Fibroblast of skin of right biceps (primary cell): ENCODE measurements around the gene DIDO1.

Experiments
- DNase-seq: peaks from one replicate; pipeline ENCODE4 v3.0.0-alpha.2; 2013

DIDO1 gene

DNA sequence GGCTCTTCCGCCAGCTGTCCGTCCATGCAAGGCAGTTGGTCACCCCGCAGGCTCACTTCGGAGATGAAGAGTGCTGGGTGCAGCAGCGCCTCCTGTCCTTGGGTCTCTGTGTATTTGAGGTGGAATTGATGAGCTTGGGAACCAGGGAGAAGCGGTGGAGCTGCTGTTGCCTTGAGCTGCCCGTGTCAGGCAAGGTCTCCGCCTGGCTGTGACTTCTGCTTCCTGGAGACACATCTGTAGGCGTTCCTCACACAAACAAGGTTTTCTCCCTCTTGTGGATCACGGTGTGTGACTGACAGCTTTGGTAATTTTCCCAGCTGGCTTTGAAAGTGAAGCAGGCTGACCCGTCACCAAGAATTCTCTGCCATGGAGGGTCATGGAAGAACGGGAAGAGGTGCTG is 23.7 kb upstream of the DIDO1 start:
- DNase-seq = no peak

DNA sequence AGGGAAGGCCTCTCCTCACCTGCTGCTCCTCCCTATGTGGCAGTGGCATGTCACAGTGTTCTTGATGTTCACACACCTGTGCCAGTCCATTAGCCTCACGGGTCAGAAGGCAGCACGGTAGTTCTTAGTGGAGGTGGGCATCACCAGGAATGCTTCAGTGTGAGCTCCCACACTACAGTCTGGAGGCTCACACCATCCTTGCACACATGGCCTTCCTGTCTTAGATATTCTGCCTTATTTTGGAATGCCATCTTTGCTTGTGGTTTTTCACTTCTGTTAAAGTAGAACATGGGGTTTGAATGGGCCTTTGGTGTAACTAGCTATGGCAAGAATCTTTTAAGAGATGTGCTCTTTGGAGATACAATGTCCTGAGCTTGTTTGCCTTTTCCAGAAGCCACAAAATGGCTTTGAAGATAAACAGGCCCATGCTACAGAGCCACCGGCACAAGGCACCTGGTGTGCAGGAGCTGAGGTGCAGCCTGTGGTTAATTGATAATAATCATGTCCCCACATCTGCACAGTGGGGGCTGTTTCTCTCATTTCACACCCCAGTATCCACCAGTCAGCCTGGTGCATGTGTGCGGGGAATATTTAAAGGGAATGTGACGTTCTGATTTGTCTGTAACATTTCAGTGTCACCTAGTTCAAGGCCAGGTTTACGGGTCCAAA is 23.0 kb upstream of the DIDO1 start:
- DNase-seq = no peak

DNA sequence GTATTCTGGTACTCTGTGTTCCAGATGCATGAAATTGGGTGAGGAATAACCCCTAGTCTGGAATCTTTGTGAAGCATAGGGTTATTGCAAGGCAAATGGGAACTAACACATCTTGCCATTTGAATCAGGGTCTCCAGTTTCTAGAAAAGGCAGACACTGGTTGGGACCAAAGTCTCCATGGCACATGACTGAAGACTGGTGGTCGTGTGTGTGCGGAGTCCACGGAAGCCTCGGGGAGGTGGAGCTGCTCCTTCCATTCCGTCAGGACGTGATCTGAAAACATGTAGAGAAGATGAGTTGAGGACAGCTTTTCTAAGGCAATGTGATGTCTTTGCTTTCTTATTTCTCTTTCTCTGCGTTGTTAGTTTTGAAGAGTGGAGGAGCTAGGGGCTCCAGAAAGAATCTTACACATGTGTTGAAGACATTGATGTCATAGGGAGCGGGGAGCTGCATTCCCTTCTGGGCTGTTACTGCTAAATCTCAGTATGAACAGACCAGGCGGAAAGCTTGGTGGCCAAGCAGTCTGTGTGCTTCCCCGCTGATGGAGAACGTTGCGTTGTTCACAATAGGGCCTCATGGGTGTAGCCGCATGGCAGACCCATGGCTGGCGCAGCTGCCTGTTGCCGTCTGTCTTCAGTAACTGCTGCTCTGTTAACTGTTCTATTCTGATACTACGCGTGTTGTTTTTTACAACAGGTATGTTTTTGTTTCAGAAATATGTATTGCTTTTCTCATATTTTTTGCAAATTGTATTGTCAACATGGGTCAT is 21.4 kb upstream of the DIDO1 start:
- no peak for DNase-seq

DNA sequence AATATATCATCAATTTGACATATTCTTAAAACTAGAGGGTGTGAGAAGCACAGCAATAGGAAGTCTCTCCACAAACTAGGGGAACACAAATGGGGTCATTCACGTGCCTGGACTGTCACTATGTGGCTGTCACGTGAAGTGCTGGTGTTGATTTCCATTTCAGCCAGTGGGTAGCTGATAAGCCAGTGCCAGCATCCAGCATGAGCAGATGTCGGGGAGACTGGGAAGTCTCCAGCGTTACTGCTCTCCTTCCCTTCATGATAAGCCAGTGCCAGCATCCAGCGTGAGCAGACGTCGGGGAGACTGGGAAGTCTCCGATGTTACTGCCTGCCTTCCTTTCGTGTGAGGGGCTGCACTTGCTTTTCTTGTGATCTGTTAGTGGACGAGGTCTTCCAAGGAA is 20.6 kb upstream of the DIDO1 start:
- no peak for DNase-seq

DNA sequence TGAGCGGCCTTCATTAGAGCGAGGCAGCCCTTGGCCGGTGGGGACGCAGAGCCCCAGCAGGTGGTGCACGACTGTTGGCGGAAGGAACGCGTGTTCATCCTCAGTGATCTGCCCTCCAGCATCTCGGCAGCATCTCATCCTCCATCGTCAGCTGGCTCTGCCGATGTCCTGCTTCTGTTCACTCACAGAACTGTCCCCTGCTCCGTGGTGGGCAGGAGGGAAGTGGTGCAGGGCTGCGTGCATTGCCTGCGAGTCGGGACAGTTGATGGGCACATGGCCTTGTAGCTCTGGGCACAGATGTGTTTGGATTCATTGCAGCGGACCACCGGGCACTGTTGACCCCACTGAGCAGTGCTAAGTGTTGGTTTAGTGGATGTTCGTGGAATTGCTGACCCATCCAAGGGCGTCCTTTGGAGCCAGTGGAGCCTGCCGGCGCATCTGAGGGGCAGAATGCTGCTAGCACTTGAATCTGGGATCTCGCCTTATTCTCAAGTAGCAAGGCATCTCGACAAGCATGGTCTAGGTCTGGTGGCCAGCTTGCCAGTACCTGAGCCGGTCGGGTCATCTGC is 19.6 kb upstream of the DIDO1 start:
- DNase-seq = no peak

DNA sequence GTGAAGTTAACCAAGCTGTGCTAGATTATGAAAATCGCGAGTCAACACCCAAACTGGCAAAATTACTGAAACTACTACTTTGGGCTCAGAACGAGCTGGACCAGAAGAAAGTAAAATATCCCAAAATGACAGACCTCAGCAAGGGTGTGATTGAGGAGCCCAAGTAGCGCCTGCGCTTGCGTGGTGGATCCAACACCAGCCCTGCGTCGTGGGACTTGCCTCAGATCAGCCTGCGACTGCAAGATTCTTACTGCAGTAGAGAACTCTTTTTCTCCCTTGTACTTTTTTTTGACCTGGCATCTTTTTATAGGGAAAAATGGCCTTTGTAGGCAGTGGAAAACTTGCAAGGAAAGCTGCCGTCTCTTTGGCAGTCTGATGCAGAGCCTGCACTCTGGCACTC is 18.4 kb upstream of the DIDO1 start:
- DNase-seq = no peak

DNA sequence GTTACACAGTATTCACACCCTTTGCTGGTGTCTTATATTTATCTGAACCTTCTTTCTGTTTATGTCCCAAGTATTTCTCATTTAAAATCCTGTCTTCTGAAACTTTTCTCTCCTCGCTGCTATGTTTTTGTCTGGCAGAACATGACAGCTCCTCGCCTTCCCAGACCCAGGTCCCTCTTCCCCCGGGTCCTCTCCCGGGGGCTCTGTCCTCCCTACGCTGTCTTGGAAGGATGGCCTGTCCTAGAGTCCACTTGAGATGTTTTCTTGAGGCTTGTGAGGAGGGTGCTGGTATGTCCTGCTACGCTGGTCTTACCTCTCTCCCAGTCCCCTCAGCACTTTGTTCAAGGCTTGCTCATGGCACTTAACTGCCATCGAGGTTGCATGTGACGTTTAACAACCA is 17.9 kb upstream of the DIDO1 start:
- no peak for DNase-seq

DNA sequence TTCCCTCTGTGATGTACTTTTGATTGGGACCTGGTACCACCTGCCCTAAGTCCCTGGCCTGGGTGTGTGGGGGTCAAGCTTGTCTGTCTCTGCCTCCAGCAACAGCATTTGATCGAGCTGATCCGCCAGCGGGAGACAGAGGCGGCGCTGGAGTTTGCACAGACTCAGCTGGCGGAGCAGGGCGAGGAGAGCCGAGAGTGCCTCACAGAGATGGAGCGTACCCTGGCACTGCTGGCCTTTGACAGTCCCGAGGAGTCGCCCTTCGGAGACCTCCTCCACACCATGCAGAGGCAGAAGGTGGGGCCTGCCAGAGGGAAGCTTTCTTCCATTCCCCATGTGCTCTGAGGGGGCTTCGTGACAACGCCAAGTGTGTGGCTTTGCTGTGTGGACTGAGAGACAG is 17.1 kb upstream of the DIDO1 start:
- DNase-seq = no peak

DNA sequence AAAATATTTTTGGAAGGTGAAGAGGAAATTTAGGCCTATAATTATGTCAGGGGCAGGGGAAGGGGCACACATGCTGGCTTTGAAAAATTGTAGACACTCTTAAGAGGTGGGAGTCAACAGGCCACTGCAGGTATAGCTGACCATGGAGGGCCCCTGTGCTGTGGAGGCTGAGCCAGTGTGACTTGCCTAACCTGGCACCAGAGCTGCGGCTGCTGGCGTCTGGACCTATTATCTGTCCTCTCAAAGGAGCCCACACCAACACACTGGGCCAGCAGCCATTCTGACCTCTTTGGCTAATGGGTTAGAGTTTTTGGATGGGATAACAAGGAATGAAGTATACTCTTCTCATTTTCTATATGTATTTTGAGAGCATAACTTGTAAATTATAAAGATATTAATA is 16.2 kb upstream of the DIDO1 start:
- DNase-seq = no peak

DNA sequence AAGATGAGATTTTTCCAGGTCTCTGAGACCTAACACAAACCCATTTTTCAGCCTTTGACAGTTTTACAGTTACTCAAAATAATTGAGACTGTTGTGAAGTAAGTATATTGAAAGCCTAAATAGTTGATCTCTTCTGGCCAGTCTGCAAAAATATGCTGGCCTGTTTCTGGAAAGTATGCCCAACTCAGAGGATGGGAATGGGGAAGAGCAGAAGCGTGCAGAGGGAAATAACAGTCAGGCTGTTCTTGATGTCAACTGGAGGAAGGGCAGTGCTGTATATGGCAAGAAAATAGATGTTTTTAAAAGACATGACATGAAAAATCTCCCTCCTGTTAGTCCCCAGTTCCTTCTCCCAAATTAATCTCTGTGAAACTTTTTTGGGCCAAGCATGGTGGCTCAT is 15.5 kb upstream of the DIDO1 start:
- no peak for DNase-seq

DNA sequence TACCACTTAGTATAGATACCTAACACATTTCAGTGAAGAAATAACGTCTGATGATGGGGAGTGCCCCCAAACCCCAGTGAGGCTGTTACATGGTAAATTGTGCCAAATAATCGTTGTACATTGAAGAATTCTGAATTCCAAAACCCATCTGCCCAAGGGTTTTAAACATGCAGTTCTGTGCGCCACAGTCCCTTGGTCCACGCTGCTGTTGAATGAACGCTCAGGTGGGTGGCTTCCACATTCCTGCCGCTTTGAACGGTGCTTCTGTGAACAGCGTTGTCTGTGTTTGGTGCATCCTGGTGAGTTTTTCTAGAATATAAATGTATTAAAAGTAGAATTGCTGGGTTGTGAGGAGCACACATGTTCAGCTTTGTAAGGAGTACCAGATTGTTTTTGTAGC is 14.6 kb upstream of the DIDO1 start:
- DNase-seq = no peak

DNA sequence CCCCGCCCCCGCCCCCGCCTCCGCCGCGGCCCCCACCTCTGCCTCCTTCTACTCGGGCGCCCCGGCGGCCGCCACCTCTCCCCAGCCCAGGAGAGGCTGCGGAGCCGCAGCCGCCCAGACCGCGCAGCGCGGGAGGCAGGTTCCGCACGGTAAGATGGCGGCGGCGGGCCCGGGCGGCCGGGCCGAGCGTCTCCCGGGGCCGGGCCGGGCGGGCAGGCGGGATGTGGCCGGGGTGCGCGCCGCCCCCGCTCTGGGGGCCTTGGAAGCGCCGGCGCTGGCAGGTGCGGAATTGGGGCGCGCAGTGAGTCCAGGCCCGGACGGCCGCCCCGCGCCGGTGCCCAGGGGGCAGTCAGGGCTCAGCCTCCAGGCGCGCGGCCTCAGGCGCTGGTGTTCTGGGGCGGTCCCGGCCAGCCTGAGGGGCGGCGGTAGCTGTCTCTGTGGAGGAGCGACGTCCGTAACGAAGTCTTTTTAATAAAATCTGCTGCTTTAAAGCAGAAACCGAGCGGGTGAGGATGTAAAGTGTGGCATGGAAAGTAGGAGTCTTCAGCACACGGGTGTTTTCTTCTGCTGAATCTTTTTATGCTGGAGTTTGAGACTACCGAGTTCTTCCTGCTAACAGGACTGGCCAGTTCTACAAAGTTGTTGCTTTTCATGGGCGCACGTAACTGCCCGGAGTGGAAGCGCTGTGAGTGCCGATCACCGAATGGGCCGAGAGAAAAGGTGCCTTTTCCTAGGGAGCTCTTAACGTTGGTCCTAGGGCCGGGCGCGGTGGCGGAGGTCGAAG is 12.0 kb upstream of the DIDO1 start, which contains the start of gene GID8:
Gene GID8 (plus strand): TSS at position 43 of the 784 bp plus-strand sequence. CDS start 3,356 bp downstream, outside the sequence.
- peak; percentile 37 for DNase-seq

DNA sequence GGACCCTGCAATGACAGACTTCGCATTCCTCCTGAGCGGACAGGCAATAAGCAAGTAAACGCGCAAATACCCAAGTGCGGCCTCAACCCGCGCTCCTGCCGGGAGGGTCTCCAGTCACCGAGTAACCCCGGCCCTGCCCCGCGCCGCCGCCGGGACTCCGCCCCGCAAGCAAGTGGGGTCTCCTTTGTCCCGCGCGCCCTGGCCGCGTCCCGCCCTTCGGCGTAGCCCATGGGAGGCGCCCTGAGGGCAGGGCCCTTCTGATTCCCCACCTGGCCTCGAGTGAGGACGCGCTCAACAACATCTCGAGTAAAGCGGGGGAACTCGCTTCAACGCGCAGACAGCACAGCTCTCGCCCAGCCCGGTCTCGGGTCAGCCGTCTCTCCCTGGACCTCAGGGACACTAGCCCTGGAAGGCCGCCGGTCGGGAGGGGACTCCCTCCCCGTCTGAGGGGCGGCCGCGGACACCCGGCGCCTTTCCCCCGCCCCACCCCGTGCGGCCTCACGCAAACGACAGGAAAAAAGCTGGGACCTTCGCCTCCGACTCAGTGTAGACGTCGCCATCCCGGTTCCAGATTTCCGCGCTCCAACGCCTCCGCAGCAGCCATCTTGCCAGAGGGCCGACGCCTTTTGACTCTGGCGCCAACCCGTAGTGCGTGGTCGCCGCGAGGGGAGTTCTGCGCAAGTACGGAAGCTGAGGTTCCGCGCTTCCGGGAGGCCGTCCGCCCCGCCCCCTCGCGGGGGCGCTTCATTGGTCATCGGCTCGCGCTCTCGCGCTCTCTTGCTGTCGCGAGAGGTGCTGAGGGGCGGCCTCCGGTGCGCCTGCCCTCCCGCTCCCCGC is 11.2 kb upstream of the DIDO1 start:
- peak; percentile 96 for DNase-seq

DNA sequence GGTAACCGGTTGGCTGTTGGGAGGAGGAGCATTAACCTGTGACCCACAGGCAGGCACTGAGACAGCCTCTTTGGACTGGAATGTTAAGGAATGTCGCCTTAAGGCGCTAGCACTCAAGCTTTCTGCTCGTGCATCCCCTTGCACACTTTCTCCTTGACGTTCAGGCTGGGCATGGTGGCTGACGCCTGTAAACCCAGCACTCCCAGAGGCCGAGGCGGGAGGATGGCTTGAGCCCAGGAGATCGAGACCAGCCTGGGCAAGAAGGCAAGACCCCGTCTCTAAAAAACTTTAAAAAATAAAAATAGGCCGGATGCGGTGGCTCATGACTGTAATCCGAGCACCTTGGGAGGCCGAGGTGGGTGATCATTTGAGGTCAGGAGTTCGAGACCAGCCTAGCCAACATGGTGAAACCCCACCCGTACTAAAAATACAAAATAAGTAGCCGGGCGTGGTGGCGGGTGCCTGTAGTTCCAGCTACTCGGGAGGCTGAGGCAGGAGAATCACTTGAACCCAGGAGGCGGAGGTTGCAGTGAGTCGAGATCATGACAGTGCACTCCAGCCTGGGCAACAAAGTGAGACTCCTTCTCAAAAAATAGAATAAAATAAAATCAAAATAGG is 9.8 kb upstream of the DIDO1 start:
- no peak for DNase-seq

DNA sequence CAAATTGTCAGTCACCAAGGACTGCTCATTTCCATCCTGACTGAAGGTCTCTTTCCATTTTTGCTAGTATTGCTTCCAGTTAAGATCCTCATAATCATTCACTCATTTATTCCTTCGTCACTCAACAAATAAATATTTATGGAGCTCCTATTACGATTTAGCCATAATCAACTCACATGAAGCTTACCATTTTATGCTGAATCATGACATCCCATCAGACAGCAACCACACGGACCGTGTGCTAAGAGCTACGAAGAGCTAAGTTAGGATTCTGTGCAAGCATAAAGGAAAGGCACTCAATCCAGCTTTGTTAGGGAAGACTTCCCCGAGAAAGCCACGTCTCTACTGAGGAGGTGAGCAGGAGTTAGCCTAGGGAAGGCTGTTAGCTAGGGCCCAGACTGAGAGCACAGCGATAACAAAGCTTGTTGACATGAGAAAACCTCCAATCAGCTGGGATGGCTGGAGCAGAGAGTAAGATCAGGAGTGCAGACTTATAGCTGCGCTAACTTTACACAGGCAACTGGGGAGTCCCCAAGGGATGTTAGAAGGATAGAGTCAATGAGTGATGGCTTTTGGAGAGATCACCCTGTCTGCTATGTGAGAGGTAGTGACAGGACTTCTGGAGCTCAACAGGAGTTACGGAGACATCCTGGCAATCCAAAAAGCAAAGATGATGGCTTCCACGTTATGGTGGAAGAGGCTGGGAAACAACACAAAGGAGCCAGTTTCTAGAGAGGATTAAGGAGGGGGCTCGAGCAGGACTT is 9.1 kb upstream of the DIDO1 start:
- no peak for DNase-seq

DNA sequence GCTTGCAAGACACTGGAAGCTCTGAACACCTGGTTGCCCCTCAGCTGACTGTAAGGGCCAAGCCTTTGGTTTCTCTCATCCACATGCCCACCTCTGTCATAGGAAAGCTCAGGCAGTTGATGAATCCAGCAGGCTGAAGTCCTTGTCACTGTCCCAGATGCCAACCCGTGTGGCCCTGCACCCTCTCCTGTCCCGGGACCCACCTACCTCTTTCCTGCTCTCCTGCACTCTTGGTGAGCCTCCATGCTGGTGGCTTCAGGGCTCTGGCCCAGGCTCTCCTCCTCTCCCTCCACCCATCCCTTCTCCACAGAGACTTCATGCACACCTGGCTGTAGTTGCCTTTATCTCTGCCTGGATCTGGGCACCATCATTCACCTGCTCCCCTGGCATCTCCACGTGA is 7.7 kb upstream of the DIDO1 start:
- no peak for DNase-seq

DNA sequence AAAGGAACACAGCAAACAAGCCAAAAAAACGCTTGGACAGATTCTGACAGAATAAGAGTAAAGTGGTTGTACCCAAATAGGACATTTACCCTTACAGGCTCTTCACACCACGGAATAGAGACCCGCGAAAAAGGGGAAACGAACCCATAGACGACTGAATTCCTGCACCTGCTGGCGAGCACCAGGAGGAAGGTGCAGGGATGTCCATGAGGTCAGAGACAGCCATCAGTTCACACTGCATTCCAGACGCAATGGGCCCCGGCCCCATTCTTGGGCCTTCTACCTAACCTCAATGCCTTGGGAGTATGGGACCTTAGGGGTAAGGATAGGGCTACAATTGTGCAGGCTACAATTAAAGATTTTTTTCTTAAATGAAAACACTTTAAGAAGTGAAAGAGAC is 5.2 kb upstream of the DIDO1 start:
- DNase-seq = no peak

DNA sequence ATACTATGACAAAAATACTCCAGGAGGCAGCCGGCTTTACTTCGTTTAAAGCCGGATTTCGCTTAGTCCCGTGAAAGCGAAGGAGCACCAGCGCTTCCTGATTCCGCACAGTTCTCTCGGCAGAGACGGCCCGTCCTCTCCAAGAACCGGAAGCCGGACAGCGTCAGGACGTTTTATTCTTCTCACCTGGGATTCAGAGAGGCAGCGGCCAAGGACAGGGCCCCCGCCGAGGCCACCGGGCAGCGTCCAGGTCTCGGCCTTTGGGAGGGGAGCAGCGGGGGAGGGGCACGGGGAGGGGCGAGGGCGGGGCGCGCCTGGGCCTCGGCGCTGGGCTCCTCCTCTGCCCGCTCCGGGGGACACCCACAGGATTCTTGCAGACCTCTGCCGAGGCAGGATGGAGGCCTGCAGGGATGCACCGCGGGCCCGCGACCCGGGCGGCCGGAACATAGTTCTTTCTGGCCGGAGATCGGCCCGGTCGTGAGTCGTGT is 2.8 kb upstream of the DIDO1 start:
- peak; percentile 67 for DNase-seq

DNA sequence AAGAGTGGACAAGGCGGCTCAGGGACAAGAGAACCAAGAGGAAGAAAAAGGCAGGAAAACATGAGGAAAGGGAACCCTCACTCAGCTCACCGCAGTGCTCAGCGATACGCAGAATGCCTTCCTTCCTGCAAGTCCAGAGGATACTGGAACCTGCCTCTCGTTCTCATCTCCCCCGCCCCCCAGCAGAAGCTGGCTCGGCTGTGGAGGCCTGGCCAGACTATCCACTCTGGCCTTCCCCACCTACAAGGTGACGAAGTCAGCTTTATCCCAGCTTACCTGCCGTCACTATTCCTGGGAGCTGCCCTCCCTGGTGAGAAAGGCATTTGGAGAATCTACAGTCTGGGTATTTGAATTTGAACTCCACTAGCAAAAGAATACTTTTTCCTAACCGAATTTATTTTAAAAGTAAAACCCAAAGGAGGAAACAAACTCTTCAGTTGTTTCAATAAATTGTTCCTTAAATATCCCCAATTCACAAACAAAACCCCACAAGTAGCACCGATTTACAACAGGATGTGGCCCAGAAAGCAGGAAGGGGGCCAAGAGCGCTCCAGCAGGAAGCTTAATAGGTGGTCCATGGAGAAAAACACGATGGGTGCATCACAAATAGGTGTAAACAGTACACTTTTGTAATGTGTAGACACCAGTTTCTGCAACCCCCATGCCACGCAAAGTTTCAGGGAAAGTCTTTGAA is 2.1 kb upstream of the DIDO1 start:
- DNase-seq = peak; percentile 25

DNA sequence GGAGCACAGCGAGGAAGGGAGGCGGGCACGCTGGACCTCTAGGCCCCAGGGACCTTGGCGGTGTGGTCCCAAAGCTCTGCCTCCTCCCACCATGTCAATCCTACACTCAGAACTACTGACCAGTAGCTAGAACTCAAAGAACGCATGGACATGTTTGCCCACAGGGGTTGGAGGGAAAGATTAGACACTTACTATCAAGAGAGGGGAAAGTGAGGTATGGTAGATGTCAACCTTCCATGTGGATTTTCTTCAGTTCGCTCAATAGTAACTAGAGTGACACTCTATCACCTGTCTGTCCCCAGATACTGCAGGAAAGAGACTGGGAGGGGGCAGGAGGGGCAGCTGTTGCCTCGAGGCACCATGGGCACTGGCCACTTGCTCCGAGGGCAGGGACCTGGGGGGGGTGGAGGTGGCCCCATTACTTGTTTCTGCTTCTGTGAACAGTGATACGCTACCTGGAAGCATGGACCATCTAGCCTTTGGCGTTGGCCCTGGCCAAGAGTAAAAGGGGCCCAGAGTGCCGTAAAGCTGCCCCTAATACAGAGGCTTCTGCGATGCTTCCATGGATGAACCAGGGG is 912 bp upstream of the DIDO1 start:
- DNase-seq = no peak
